Measurements from ENCODE around the gene GLB1L.

- TF ChIP-seq CTCF (IDR thresholded peaks at IDR 0.05) (no peak), POLR2A (IDR thresholded peaks at IDR 0.05) (no peak)
These were observed 43.9 kb upstream of the GLB1L start for GRCh38 chr2:219289195-219289536.
